ENCODE results near the gene SAXO1.

DNA sequence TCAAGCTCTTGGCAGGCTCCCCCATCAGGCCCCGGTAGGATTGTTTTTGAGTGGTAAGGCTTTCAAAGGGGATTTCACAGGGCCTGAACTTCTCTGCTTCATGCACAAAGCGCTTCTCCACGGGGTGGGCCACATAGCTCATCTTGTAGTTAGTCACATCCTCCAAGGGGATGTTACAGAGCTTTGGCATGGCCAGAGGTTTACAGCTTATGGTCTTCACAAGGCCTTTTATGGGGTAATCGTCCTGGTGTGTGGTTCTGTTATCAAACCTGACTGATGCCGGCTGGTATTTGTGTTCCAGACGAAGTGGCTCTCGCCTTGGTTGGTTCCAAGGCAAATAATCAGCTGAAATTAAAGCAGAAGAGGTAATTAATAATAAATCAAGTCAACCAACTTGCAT is 104.3 kb downstream of the SAXO1 start:
- TF ChIP-seq, protein P1, sequence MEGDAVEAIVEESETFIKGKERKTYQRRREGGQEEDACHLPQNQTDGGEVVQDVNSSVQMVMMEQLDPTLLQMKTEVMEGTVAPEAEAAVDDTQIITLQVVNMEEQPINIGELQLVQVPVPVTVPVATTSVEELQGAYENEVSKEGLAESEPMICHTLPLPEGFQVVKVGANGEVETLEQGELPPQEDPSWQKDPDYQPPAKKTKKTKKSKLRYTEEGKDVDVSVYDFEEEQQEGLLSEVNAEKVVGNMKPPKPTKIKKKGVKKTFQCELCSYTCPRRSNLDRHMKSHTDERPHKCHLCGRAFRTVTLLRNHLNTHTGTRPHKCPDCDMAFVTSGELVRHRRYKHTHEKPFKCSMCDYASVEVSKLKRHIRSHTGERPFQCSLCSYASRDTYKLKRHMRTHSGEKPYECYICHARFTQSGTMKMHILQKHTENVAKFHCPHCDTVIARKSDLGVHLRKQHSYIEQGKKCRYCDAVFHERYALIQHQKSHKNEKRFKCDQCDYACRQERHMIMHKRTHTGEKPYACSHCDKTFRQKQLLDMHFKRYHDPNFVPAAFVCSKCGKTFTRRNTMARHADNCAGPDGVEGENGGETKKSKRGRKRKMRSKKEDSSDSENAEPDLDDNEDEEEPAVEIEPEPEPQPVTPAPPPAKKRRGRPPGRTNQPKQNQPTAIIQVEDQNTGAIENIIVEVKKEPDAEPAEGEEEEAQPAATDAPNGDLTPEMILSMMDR (conservative IDR thresholded peaks at IDR 0.05 in 1 of 2, IDR thresholded peaks at IDR 0.05 in 1 of 2; ENCODE audit: extremely low read depth in 1 of 2, insufficient read depth in 1 of 2, low read depth in 1 of 2, low read length in 2 of 2) = no peak
- TF ChIP-seq EZH2 (IDR thresholded peaks at IDR 0.05; ENCODE audit: borderline replicate concordance, low read length) = no peak
